Right lobe of liver (tissue), 6 donors: Measurements from ENCODE around the gene PKLR. TPM values are rescaled to one million over a fixed set of nuclear protein-coding genes. Genes with fewer than 3 reads are reported as not detected.
A peak's percentile ranks its signal among the peaks of the same experiment; 100 is the strongest.

Experiments used
- ATAC-seq, 4 donors: fragments of 200-7000 bp; cut with Tn5 transposase; one replicate each; pipeline ENCODE4 v1.9.1; 2020; ENCODE audit warnings: mild to moderate bottlenecking in 4 of 4, moderate library complexity in 4 of 4
- DNase-seq, 3 donors: peaks; one replicate each; pipeline ENCODE4 v3.0.0-alpha.2; 2020
- H3K27ac ChIP-seq, 3 donors: fragments of 200-600 bp; one replicate each; pipeline ENCODE4 v1.8.0; 2022
- H3K27me3 ChIP-seq, 2 donors: fragments of 200-600 bp; one replicate each; pipeline ENCODE4 v1.8.0; 2022
- H3K36me3 ChIP-seq, 4 donors: fragments of 200-600 bp; sonication (generic) in 1 of 4; one replicate each; pipeline versions ENCODE4 v1.5.1 to v1.8.0; 2017 to 2022; ENCODE audit warnings: control low read depth in 1 of 4
- H3K4me1 ChIP-seq, 4 donors: fragments of 200-600 bp; sonication (generic) in 1 of 4; one replicate each; pipeline versions ENCODE4 v1.5.1 to v1.8.0; 2017 to 2022; ENCODE audit warnings: control low read depth in 1 of 4
- H3K4me3 ChIP-seq, 3 donors: fragments of 200-600 bp; one replicate each; pipeline ENCODE4 v1.8.0; 2022
- H3K9me3 ChIP-seq, 4 donors: fragments of 200-600 bp; sonication (generic) in 1 of 4; one replicate each; pipeline versions ENCODE4 v1.5.1 to v1.8.0; 2017 to 2022; ENCODE audit warnings: control low read depth in 1 of 4
- CTCF ChIP-seq, 4 donors: fragments of 200-600 bp in 3 of 4; fragments of 450-650 bp in 1 of 4; IDR thresholded peaks; one replicate each; pipeline versions ENCODE4 v1.5.1 to v1.8.0; 2016 to 2022; ENCODE audit warnings: antibody characterized with exemption in 4 of 4, mild to moderate bottlenecking in 2 of 4
- POLR2A ChIP-seq: fragments of 450-650 bp; IDR thresholded peaks from one replicate; pipeline ENCODE4 v1.6.1; 2017; ENCODE audit warnings: antibody characterized with exemption, mild to moderate bottlenecking
- WGBS: methylation state at CpG from one replicate; pipeline ENCODE4 v1.1.6; 2018; ENCODE audit warnings: low coverage, low lambda C conversion rate; ENCODE audit not compliant: insufficient coverage; ENCODE audit errors: missing lambda C conversion rate; 5-methylcytosine and 5-hydroxymethylcytosine counted together
- intact Hi-C, 2 donors: fragments of 100-400 bp; cut with DNase I; formaldehyde crosslinking; loops; one replicate each; pipeline versions ENCODE4 v1.11.2 to v1.14.1; 2022
- total RNA-seq, 6 experiments: library from RNA; depleted of rRNA in 2 of 6; stranded (reverse); fragments of >200 nt in 2 of 6; fragmentation: NEBNext Ultra II Directional in 3 of 6; extraction: Animal tissue kit (Norgen Biotek cat#: 25700) in 3 of 6; gene quantifications; one replicate each; pipeline versions ENCODE4 v1.1.0 to v1.2.4, GENCODE V29; 2016 to 2023
- donor health status: DM: no; HTN: yes; CAD: no.
- donor health status: DM: no; HTN: no; CAD: no.
- donor health status: DM: no; HTN: no; CAD: no.
- donor health status: DM: no; HTN: yes; CAD: no.
- donor health status: DM: no; HTN: yes; CAD: no.

The PKLR gene
- total RNA-seq, 6 experiments from 2014 or later = 27.0 to 95.3 (median 36.1) TPM

GRCh38 chr1:155322953-155323728 lies 21.9 kb upstream of the PKLR start:
- intact Hi-C loops = loop anchor here (5.0 kb wide), 1 partner anchor 46 kb away; the partner anchor contains the start of gene HCN3 (in 2 of the 2)
- peak overlapping the region; percentile 73 to 93 (median 87) for H3K4me3 ChIP-seq
- DNase-seq (peak; percentile 88 to 90 (median 90)), ATAC-seq (peak; percentile 57 to 68 (median 61))
- peak overlapping the region; percentile 79 to 94 (median 84) for H3K27ac ChIP-seq
- no peaks in the 10 kb centered on the region for H3K9me3 ChIP-seq
- TF ChIP-seq POLR2A (no peak), CTCF (IDR thresholded peaks at IDR 0.05) (peak; percentile 95 to 99 (median 98))
- peaks cover 0 to 14% (median 0%) of the 10 kb centered on the region in 4 donors for H3K36me3 ChIP-seq
- WGBS = 0% methylated on average over 13 of the region's 58 CpGs
- peaks cover 0 to 14% (median 1%) of the 10 kb centered on the region in 4 donors for H3K4me1 ChIP-seq
- H3K27me3 ChIP-seq = no peaks in the 10 kb centered on the region

GRCh38 chr1:155322571-155322952 lies 21.3 kb upstream of the PKLR start:
- Histone ChIP-seq H3K27ac (peak overlapping the region; percentile 79 to 94 (median 84)), H3K4me3 (peak overlapping the region; percentile 73 to 93 (median 87)), H3K9me3 (no peaks in the 10 kb centered on the region), H3K27me3 (no peaks in the 10 kb centered on the region), H3K4me1 (peaks cover 0 to 14% (median 1%) of the 10 kb centered on the region in 4 donors), H3K36me3 (peaks cover 0 to 20% (median 0%) of the 10 kb centered on the region in 4 donors)
- intact Hi-C loops = loop anchor here (5.0 kb wide), 1 partner anchor 45 kb away; the partner anchor contains the start of gene HCN3 (in 2 of the 2)
- WGBS = 2% methylated on average over 8 of the region's 28 CpGs
- DNase-seq (peak in 2 of 3 donors; percentile 45 to 62), ATAC-seq (no peak)
- TF ChIP-seq POLR2A (no peak), CTCF (IDR thresholded peaks at IDR 0.05) (no peak)

- Histone ChIP-seq H3K27me3 (no peaks in the 10 kb centered on the region), H3K4me3 (peak overlapping the region in 2 of 3 donors; percentile 73 to 93), H3K9me3 (no peaks in the 10 kb centered on the region), H3K27ac (peak overlapping the region in 2 of 3 donors; percentile 84 to 94), H3K36me3 (peaks cover 0 to 21% (median 0%) of the 10 kb centered on the region in 4 donors), H3K4me1 (peaks cover 0 to 16% (median 1%) of the 10 kb centered on the region in 4 donors)
- ATAC-seq (no peak), DNase-seq (no peak)
- intact Hi-C loops = loop anchor here (5.0 kb wide), 1 partner anchor 45 kb away; the partner anchor contains the start of gene HCN3 (in 2 of the 2)
- no peak for TF ChIP-seq CTCF (IDR thresholded peaks at IDR 0.05)
- no peak for TF ChIP-seq POLR2A
- 42% methylated on average over 17 of the region's 27 CpGs for WGBS
Observed at GRCh38 chr1:155321639-155322503, 20.6 kb upstream of the PKLR start.
